ENCODE data around the gene DHPS. TPM values are rescaled to one million over a fixed set of nuclear protein-coding genes. Genes with fewer than 3 reads are reported as not detected.

The DHPS gene
- total RNA-seq, 1 donor from 2014 or later = 78.3 TPM

- Mint-ChIP-seq H3K27me3 (ENCODE audit: insufficient read depth, low read depth) (peaks cover 5% of the 10 kb centered on the region), H3K36me3 (peaks cover 6% of the 10 kb centered on the region), H3K9me3 (peaks cover 4% of the 10 kb centered on the region), H3K4me1 (peaks cover 5% of the 10 kb centered on the region), H3K27ac (no peak overlapping the region), H3K4me3 (peak overlapping the region; percentile 21)
- DNase-seq (ENCODE audit: low spot score) = no peak
- H3K27ac ChIP-seq = no peak overlapping the region
- no peaks in the 10 kb centered on the region for H3K36me3 ChIP-seq
- no peaks in the 10 kb centered on the region for H3K9me3 ChIP-seq (ENCODE audit: low read depth)
- TF ChIP-seq EZH2 (IDR thresholded peaks at IDR 0.05) = no peak
- TF ChIP-seq EZH2phosphoT487 (IDR thresholded peaks at IDR 0.05) = no peak
- TF ChIP-seq CTCF (IDR thresholded peaks at IDR 0.05) = no peak
- H3K9ac ChIP-seq = no peak overlapping the region
- no peaks in the 10 kb centered on the region for H4K20me1 ChIP-seq (ENCODE audit: low read depth)
- no peak overlapping the region for H2AFZ ChIP-seq (replicated peaks)
- H3K4me2 ChIP-seq = no peak overlapping the region
- no peak overlapping the region for H3K4me3 ChIP-seq
- no peaks in the 10 kb centered on the region for H3K4me1 ChIP-seq
- no peaks in the 10 kb centered on the region for H3K27me3 ChIP-seq
- H3F3A ChIP-seq (ENCODE audit: low read depth) = no peaks in the 10 kb centered on the region
- H3K79me2 ChIP-seq (ENCODE audit: low read depth) = no peaks in the 10 kb centered on the region
Observed at GRCh38 chr19:12642506-12642905, 39.2 kb downstream of the DHPS start.

- DNase-seq (ENCODE audit: low spot score) = no peak
- no peak overlapping the region for H3K4me3 Mint-ChIP-seq
- Histone ChIP-seq H3K27ac (no peak overlapping the region), H2AFZ (replicated peaks) (no peak overlapping the region), H3K9ac (no peak overlapping the region), H3F3A (ENCODE audit: low read depth) (no peaks in the 10 kb centered on the region), H3K79me2 (ENCODE audit: low read depth) (no peaks in the 10 kb centered on the region), H3K36me3 (no peaks in the 10 kb centered on the region), H3K9me3 (ENCODE audit: low read depth) (no peaks in the 10 kb centered on the region), H3K4me3 (no peak overlapping the region), H3K4me1 (no peaks in the 10 kb centered on the region), H3K4me2 (no peak overlapping the region), H4K20me1 (ENCODE audit: low read depth) (no peaks in the 10 kb centered on the region), H3K27me3 (no peaks in the 10 kb centered on the region)
- H3K36me3 Mint-ChIP-seq = peaks cover 10% of the 10 kb centered on the region
- H3K4me1 Mint-ChIP-seq = peaks cover 5% of the 10 kb centered on the region
- H3K27ac Mint-ChIP-seq = no peak overlapping the region
- TF ChIP-seq EZH2 (IDR thresholded peaks at IDR 0.05) (no peak), CTCF (IDR thresholded peaks at IDR 0.05) (no peak), EZH2phosphoT487 (IDR thresholded peaks at IDR 0.05) (no peak)
- H3K27me3 Mint-ChIP-seq (ENCODE audit: insufficient read depth, low read depth) = peaks cover 5% of the 10 kb centered on the region
- H3K9me3 Mint-ChIP-seq = peaks cover 9% of the 10 kb centered on the region
Observed at GRCh38 chr19:12641456-12641855, 40.2 kb downstream of the DHPS start.

- H3K27ac Mint-ChIP-seq = peak overlapping the region; percentile 46
- H4K20me1 ChIP-seq (ENCODE audit: low read depth) = no peaks in the 10 kb centered on the region
- peak overlapping the region; percentile 64 for H3K4me2 ChIP-seq
- peak; percentile 85 for DNase-seq (ENCODE audit: low spot score)
- H3K36me3 Mint-ChIP-seq = peaks cover 6% of the 10 kb centered on the region
- TF ChIP-seq CTCF (IDR thresholded peaks at IDR 0.05) (peak; percentile 83), EZH2phosphoT487 (IDR thresholded peaks at IDR 0.05) (no peak), EZH2 (IDR thresholded peaks at IDR 0.05) (no peak)
- no peaks in the 10 kb centered on the region for H3K27me3 ChIP-seq
- peak overlapping the region; percentile 62 for H3K4me3 Mint-ChIP-seq
- H3K9ac ChIP-seq = no peak overlapping the region
- H3K9me3 ChIP-seq (ENCODE audit: low read depth) = no peaks in the 10 kb centered on the region
- H3K27ac ChIP-seq = no peak overlapping the region
- H2AFZ ChIP-seq (replicated peaks) = peak overlapping the region; percentile 99
- peaks cover 5% of the 10 kb centered on the region for H3K4me1 Mint-ChIP-seq
- H3K9me3 Mint-ChIP-seq = peaks cover 14% of the 10 kb centered on the region
- no peaks in the 10 kb centered on the region for H3K36me3 ChIP-seq
- H3K4me1 ChIP-seq = no peaks in the 10 kb centered on the region
- H3F3A ChIP-seq (ENCODE audit: low read depth) = no peaks in the 10 kb centered on the region
- H3K27me3 Mint-ChIP-seq (ENCODE audit: insufficient read depth, low read depth) = peaks cover 5% of the 10 kb centered on the region
- H3K4me3 ChIP-seq = peak overlapping the region; percentile 13
- no peaks in the 10 kb centered on the region for H3K79me2 ChIP-seq (ENCODE audit: low read depth)
Observed at GRCh38 chr19:12639901-12640613, 41.6 kb downstream of the DHPS start.
